SK-N-SH treated with all-trans-retinoic acid at 6 μM for 48 hours (cell line): Measurements from ENCODE around the gene GRHL3.

Source experiments
- ATAC-seq: fragments of 200-7000 bp; cut with Tn5 transposase; 3 replicates; pipeline ENCODE4 v1.9.1; 2020; ENCODE audit warnings: mild to moderate bottlenecking, moderate library complexity
- ARNTL ChIP-seq: fragments of 450-650 bp; formaldehyde crosslinking; IDR thresholded peaks from 2 replicates; pipeline ENCODE4 v1.5.0; 2020; ENCODE audit warnings: low read depth, mild to moderate bottlenecking, moderate library complexity, borderline replicate concordance
- BACH2 ChIP-seq: fragments of 250-450 bp; sonication (Bioruptor Pico); IDR thresholded peaks from 2 replicates; pipeline ENCODE4 v1.9.0; 2021; ENCODE audit warnings: mild to moderate bottlenecking, borderline replicate concordance
- CSDC2 ChIP-seq: fragments of 250-450 bp; sonication (Bioruptor Pico); IDR thresholded peaks from 2 replicates; pipeline ENCODE4 v1.5.0; 2020; ENCODE audit warnings: mild to moderate bottlenecking, moderate library complexity
- ESRRG ChIP-seq: fragments of 250-450 bp; sonication (Bioruptor Pico); IDR thresholded peaks from 2 replicates; pipeline ENCODE4 v1.6.1; 2021; ENCODE audit warnings: mild to moderate bottlenecking
- GLIS3 ChIP-seq: fragments of 250-450 bp; sonication (Bioruptor Pico); IDR thresholded peaks from 2 replicates; pipeline ENCODE4 v1.5.0; 2020; ENCODE audit warnings: mild to moderate bottlenecking, moderate library complexity
- ISL1 ChIP-seq: fragments of 250-450 bp; sonication (Bioruptor Pico); IDR thresholded peaks from 2 replicates; pipeline ENCODE4 v2.1.2; 2022; ENCODE audit warnings: mild to moderate bottlenecking, moderate library complexity
- OSR1 ChIP-seq: fragments of 250-450 bp; sonication (Bioruptor Pico); IDR thresholded peaks from 2 replicates; pipeline ENCODE4 v1.8.0; 2022; ENCODE audit warnings: moderate library complexity, mild to moderate bottlenecking, inconsistent platforms
- PPARA ChIP-seq: fragments of 250-450 bp; sonication (Bioruptor Pico); IDR thresholded peaks from 2 replicates; pipeline ENCODE4 v1.5.0; 2020; ENCODE audit warnings: mild to moderate bottlenecking, borderline replicate concordance
- RARB ChIP-seq: fragments of 250-450 bp; sonication (Bioruptor Pico); IDR thresholded peaks from 2 replicates; pipeline ENCODE4 v1.8.0; 2021; ENCODE audit warnings: mild to moderate bottlenecking, moderate library complexity
- SNAI2 ChIP-seq: fragments of 250-450 bp; sonication (Bioruptor Pico); IDR thresholded peaks from 2 replicates; pipeline ENCODE4 v1.5.0; 2020; ENCODE audit warnings: mild to moderate bottlenecking, moderate library complexity
- TCF4 ChIP-seq: fragments of 250-450 bp; sonication (Bioruptor Pico); IDR thresholded peaks from 2 replicates; pipeline ENCODE4 v1.8.0; 2021; ENCODE audit warnings: mild to moderate bottlenecking, moderate library complexity, borderline replicate concordance
- TOX ChIP-seq: fragments of 250-450 bp; sonication (Bioruptor Pico); IDR thresholded peaks from 2 replicates; pipeline ENCODE4 v1.8.0; 2021; ENCODE audit warnings: mild to moderate bottlenecking, moderate library complexity, borderline replicate concordance
- ZC3H10 ChIP-seq: fragments of 250-450 bp; sonication (Bioruptor Pico); IDR thresholded peaks from 2 replicates; pipeline ENCODE4 v1.5.1; 2021; ENCODE audit warnings: mild to moderate bottlenecking, moderate library complexity
- ZFP3 ChIP-seq: fragments of 250-450 bp; sonication (Bioruptor Pico); IDR thresholded peaks from 2 replicates; pipeline ENCODE4 v1.5.0; 2020; ENCODE audit warnings: mild to moderate bottlenecking, moderate library complexity
- ZFP30 ChIP-seq: fragments of 450-650 bp; formaldehyde crosslinking; IDR thresholded peaks from 2 replicates; pipeline ENCODE4 v1.5.0; 2022; ENCODE audit warnings: mild to moderate bottlenecking, moderate library complexity
- ZNF565 ChIP-seq: fragments of 450-650 bp; formaldehyde crosslinking; conservative IDR thresholded peaks from 2 replicates; pipeline ENCODE4 v1.5.0; 2020; ENCODE audit warnings: low read depth, mild to moderate bottlenecking, moderate library complexity
- ZNF70 ChIP-seq: fragments of 450-650 bp; formaldehyde crosslinking; IDR thresholded peaks from 2 replicates; pipeline ENCODE4 v1.5.0; 2020; ENCODE audit warnings: mild to moderate bottlenecking, moderate library complexity
- ZNF8 ChIP-seq: fragments of 450-650 bp; formaldehyde crosslinking; IDR thresholded peaks from 2 replicates; pipeline ENCODE4 v1.5.0; 2020; ENCODE audit warnings: mild to moderate bottlenecking, moderate library complexity
- TF ChIP-seq, protein P1 (sequence below): fragments of 250-450 bp; sonication (Bioruptor Pico); IDR thresholded peaks from 2 replicates; pipeline ENCODE4 v1.5.1; 2020; ENCODE audit warnings: low read depth, mild to moderate bottlenecking, moderate library complexity
- TF ChIP-seq, protein P2 (sequence below): fragments of 250-450 bp; sonication (Bioruptor Pico); IDR thresholded peaks from 2 replicates; pipeline ENCODE4 v1.5.0; 2020; ENCODE audit warnings: mild to moderate bottlenecking, moderate library complexity
- TF ChIP-seq, protein P3 (sequence below): fragments of 250-450 bp; sonication (Bioruptor Pico); IDR thresholded peaks from 2 replicates; pipeline ENCODE4 v1.8.0; 2021; ENCODE audit warnings: low read depth, mild to moderate bottlenecking, moderate library complexity, borderline replicate concordance
- TF ChIP-seq, protein P4 (sequence below): fragments of 250-450 bp; sonication (Bioruptor Pico); IDR thresholded peaks from 2 replicates; pipeline ENCODE4 v1.8.0; 2020; ENCODE audit warnings: mild to moderate bottlenecking, moderate library complexity, borderline replicate concordance

GRHL3 gene

DNA sequence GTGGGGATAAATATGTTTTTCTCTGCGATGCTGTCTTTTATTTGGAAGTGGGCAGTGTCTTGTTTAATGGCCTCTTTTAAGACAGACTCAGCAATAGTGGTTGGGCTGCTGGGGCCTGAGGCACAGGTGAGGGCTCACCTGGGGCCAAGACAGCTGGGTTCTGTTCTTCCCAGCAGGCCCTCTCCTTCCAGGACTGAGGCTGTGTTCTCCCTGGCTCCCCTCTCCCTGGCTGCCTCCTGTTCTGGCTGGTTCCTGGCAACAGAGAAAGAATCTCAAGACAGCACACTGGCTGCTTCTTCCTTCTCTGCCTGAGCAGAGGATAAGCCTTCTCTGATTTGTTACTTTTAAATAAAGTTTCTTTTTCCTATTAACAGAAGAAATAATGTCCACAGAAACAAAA, 7.4 kb upstream of the GRHL3 start:
- no peak for ATAC-seq

DNA sequence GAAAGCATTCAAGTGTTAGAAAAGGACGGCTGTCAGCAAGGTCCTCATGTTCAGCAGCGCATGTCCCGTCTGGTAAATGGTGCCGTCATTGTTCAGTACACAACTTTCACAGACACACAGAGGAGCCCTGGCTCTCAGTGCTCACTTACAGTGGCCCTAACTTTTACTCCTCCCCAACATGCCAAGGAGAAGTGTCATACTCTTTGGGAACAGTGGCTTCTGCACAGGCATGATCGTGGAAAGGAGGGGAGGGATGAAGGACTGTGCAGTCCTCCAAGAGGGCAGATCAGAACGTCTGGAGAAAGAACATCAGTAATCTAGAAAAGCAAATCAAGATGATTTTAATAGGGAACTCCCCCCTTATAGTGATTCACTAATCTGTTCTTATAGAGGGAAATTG, 3.8 kb upstream of the GRHL3 start:
- ATAC-seq: no peak
- no peak for TF ChIP-seq ZNF8 (CRISPR knock-in tag)
- TF ChIP-seq PPARA (CRISPR knock-in tag): no peak
- TF ChIP-seq ZFP3 (CRISPR knock-in tag): no peak
- TF ChIP-seq ZFP30: no peak
- TF ChIP-seq ESRRG (CRISPR knock-in tag): no peak
- TF ChIP-seq GLIS3 (CRISPR knock-in tag): no peak
- TF ChIP-seq, protein P1, sequence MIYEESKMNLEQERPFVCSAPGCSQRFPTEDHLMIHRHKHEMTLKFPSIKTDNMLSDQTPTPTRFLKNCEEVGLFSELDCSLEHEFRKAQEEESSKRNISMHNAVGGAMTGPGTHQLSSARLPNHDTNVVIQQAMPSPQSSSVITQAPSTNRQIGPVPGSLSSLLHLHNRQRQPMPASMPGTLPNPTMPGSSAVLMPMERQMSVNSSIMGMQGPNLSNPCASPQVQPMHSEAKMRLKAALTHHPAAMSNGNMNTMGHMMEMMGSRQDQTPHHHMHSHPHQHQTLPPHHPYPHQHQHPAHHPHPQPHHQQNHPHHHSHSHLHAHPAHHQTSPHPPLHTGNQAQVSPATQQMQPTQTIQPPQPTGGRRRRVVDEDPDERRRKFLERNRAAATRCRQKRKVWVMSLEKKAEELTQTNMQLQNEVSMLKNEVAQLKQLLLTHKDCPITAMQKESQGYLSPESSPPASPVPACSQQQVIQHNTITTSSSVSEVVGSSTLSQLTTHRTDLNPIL (CRISPR knock-in tag): no peak
- TF ChIP-seq, protein P2, sequence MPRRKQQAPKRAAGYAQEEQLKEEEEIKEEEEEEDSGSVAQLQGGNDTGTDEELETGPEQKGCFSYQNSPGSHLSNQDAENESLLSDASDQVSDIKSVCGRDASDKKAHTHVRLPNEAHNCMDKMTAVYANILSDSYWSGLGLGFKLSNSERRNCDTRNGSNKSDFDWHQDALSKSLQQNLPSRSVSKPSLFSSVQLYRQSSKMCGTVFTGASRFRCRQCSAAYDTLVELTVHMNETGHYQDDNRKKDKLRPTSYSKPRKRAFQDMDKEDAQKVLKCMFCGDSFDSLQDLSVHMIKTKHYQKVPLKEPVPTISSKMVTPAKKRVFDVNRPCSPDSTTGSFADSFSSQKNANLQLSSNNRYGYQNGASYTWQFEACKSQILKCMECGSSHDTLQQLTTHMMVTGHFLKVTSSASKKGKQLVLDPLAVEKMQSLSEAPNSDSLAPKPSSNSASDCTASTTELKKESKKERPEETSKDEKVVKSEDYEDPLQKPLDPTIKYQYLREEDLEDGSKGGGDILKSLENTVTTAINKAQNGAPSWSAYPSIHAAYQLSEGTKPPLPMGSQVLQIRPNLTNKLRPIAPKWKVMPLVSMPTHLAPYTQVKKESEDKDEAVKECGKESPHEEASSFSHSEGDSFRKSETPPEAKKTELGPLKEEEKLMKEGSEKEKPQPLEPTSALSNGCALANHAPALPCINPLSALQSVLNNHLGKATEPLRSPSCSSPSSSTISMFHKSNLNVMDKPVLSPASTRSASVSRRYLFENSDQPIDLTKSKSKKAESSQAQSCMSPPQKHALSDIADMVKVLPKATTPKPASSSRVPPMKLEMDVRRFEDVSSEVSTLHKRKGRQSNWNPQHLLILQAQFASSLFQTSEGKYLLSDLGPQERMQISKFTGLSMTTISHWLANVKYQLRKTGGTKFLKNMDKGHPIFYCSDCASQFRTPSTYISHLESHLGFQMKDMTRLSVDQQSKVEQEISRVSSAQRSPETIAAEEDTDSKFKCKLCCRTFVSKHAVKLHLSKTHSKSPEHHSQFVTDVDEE (CRISPR knock-in tag): no peak

More for the DNA sequence above, 7.4 kb upstream of the GRHL3 start:
- TF ChIP-seq BACH2 (CRISPR knock-in tag): no peak
- TF ChIP-seq ZFP30: no peak

DNA sequence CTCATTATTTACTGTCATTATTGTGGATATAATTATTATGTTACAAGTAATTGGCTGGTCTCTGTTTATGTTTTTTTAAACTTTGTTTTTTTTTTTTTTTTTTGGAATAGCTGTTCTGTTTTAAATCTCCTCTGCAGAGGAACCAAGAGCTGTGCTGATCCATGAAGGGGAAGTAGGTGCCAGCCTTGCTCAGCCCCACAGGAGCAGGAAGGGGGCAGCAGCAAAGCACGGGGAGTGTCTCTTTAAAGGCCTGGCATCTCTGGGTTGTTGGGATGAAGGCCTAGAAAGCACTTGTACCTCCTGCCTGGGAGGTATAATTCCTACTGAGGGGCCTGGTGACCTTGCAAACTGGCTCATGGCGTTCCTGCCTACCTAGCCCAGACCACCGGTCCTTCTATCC, 2.5 kb upstream of the GRHL3 start:
- TF ChIP-seq PPARA (CRISPR knock-in tag) (no peak), ISL1 (CRISPR knock-in tag) (no peak), GLIS3 (CRISPR knock-in tag) (no peak), SNAI2 (CRISPR knock-in tag) (no peak), CSDC2 (no peak), TCF4 (CRISPR knock-in tag) (no peak), ARNTL (no peak), ZNF565 (no peak), ESRRG (CRISPR knock-in tag) (no peak), ZC3H10 (CRISPR knock-in tag) (no peak), TOX (CRISPR knock-in tag) (no peak), BACH2 (CRISPR knock-in tag) (no peak), RARB (CRISPR knock-in tag) (no peak), ZNF70 (no peak), ZFP3 (CRISPR knock-in tag) (no peak), OSR1 (CRISPR knock-in tag) (no peak)
- TF ChIP-seq, protein P2 (CRISPR knock-in tag): no peak
- TF ChIP-seq, protein P3, sequence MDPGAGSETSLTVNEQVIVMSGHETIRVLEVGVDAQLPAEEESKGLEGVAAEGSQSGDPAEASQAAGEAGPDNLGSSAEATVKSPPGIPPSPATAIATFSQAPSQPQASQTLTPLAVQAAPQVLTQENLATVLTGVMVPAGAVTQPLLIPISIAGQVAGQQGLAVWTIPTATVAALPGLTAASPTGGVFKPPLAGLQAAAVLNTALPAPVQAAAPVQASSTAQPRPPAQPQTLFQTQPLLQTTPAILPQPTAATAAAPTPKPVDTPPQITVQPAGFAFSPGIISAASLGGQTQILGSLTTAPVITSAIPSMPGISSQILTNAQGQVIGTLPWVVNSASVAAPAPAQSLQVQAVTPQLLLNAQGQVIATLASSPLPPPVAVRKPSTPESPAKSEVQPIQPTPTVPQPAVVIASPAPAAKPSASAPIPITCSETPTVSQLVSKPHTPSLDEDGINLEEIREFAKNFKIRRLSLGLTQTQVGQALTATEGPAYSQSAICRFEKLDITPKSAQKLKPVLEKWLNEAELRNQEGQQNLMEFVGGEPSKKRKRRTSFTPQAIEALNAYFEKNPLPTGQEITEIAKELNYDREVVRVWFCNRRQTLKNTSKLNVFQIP: no peak
- TF ChIP-seq, protein P4, sequence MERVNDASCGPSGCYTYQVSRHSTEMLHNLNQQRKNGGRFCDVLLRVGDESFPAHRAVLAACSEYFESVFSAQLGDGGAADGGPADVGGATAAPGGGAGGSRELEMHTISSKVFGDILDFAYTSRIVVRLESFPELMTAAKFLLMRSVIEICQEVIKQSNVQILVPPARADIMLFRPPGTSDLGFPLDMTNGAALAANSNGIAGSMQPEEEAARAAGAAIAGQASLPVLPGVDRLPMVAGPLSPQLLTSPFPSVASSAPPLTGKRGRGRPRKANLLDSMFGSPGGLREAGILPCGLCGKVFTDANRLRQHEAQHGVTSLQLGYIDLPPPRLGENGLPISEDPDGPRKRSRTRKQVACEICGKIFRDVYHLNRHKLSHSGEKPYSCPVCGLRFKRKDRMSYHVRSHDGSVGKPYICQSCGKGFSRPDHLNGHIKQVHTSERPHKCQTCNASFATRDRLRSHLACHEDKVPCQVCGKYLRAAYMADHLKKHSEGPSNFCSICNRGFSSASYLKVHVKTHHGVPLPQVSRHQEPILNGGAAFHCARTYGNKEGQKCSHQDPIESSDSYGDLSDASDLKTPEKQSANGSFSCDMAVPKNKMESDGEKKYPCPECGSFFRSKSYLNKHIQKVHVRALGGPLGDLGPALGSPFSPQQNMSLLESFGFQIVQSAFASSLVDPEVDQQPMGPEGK: no peak
- TF ChIP-seq, protein P1 (CRISPR knock-in tag): no peak
- ATAC-seq: peak; percentile 63
